Tibial nerve (tissue), 4 donors: ENCODE measurements around the gene KLHL4. TPM values are rescaled to one million over a fixed set of nuclear protein-coding genes. Genes with fewer than 3 reads are reported as not detected.
"Not testable (repeated sequence)": the region's sequence is repeated elsewhere in the genome, so short reads cannot be mapped to it uniquely, and the experiment has no call there.

Experiments used
- DNase-seq, 2 donors: peaks; one replicate each; pipeline ENCODE4 v3.0.0-alpha.2; 2019; ENCODE audit warnings: low spot score in 2 of 2
- H3K27ac ChIP-seq, 4 donors: fragments of 200-600 bp; sonication (generic) in 3 of 4; one replicate each; pipeline ENCODE4 v1.5.1; 2017 to 2019; ENCODE audit warnings: mild to moderate bottlenecking in 1 of 4
- H3K27me3 ChIP-seq, 2 donors: fragments of 200-600 bp; sonication (generic) in 1 of 2; one replicate each; pipeline versions ENCODE4 v1.5.1 to v1.6.0; 2017 to 2019
- H3K36me3 ChIP-seq, 3 donors: fragments of 200-600 bp; sonication (generic); one replicate each; pipeline ENCODE4 v1.5.1; 2018 to 2019
- H3K4me1 ChIP-seq, 4 donors: fragments of 200-600 bp; sonication (generic) in 3 of 4; one replicate each; pipeline ENCODE4 v1.5.1; 2017 to 2019
- H3K4me3 ChIP-seq, 4 donors: fragments of 200-600 bp; sonication (generic) in 3 of 4; one replicate each; pipeline ENCODE4 v1.5.1; 2017 to 2019; ENCODE audit warnings: mild to moderate bottlenecking in 1 of 4, moderate library complexity in 1 of 4
- H3K9me3 ChIP-seq, 4 donors: fragments of 200-600 bp; sonication (generic) in 3 of 4; one replicate each; pipeline ENCODE4 v1.5.1; 2017 to 2019
- CTCF ChIP-seq, 5 experiments: fragments of 200-600 bp in 3 of 5; fragments of 450-650 bp in 2 of 5; sonication (generic) in 3 of 5; IDR thresholded peaks; one replicate each; pipeline ENCODE4 v1.5.1; 2016 to 2019; ENCODE audit warnings: antibody characterized with exemption in 5 of 5, mild to moderate bottlenecking in 3 of 5, moderate library complexity in 2 of 5
- EP300 ChIP-seq, 2 donors: sonication (generic); formaldehyde crosslinking; IDR thresholded peaks; one replicate each; pipeline ENCODE4 v1.6.1; 2017; ENCODE audit warnings: antibody characterized with exemption in 2 of 2, mild to moderate bottlenecking in 1 of 2
- POLR2A ChIP-seq, 2 donors: fragments of 450-650 bp; IDR thresholded peaks; one replicate each; pipeline ENCODE4 v1.6.1; 2017; ENCODE audit warnings: antibody characterized with exemption in 2 of 2, mild to moderate bottlenecking in 2 of 2, moderate library complexity in 2 of 2
- WGBS, 2 donors: methylation state at CpG; one replicate each; pipeline ENCODE4 v1.1.5; 2018; 5-methylcytosine and 5-hydroxymethylcytosine counted together
- total RNA-seq, 4 donors: library from RNA; depleted of rRNA; stranded (reverse); fragments of >200 nt; gene quantifications; one replicate each; pipeline ENCODE4 v1.1.0, GENCODE V29; 2016

KLHL4 gene
- total RNA-seq, 4 donors from 2014 or later = under 0.01 to 0.78 (median 0.30) TPM; not detected in 1

GRCh38 chrX:87679849-87680248 lies 162.2 kb downstream of the KLHL4 start:
- DNase-seq = no peak
- Histone ChIP-seq H3K4me3 (no peak overlapping the region), H3K9me3 (no peaks in the 10 kb centered on the region), H3K27me3 (no peaks in the 10 kb centered on the region), H3K36me3 (no peaks in the 10 kb centered on the region), H3K27ac (no peak overlapping the region), H3K4me1 (no peaks in the 10 kb centered on the region)
- WGBS, 2 donors = 66 to 91% methylated on average over 1 of the region's 1 CpG
- TF ChIP-seq CTCF (IDR thresholded peaks at IDR 0.05) = no peak
- no peak for TF ChIP-seq EP300 (IDR thresholded peaks at IDR 0.05)
- TF ChIP-seq POLR2A (IDR thresholded peaks at IDR 0.05) = no peak

- no peaks in the 10 kb centered on the region for H3K4me1 ChIP-seq
- no peaks in the 10 kb centered on the region for H3K27me3 ChIP-seq
- 69 to 92% methylated on average over 1 of the region's 1 CpG for WGBS, 2 donors
- no peak overlapping the region for H3K4me3 ChIP-seq
- DNase-seq = no peak
- H3K36me3 ChIP-seq = no peaks in the 10 kb centered on the region
- no peaks in the 10 kb centered on the region for H3K9me3 ChIP-seq
- TF ChIP-seq EP300 (IDR thresholded peaks at IDR 0.05) (no peak), POLR2A (IDR thresholded peaks at IDR 0.05) (no peak), CTCF (IDR thresholded peaks at IDR 0.05) (no peak)
- no peak overlapping the region for H3K27ac ChIP-seq
Measured at GRCh38 chrX:87687703-87688102, 170.1 kb downstream of the KLHL4 start.

- H3K9me3 ChIP-seq, H3K4me1 ChIP-seq, H3K36me3 ChIP-seq, H3K4me3 ChIP-seq, H3K27ac ChIP-seq, DNase-seq, H3K27me3 ChIP-seq: not testable (repeated sequence)
- 78 to 79% methylated on average over 4 to 5 of the region's 5 CpGs for WGBS, 2 donors
Measured at GRCh38 chrX:87688113-87688748, 170.6 kb downstream of the KLHL4 start.

GRCh38 chrX:87689218-87689617 lies 171.6 kb downstream of the KLHL4 start:
- not testable (repeated sequence) for H3K36me3 ChIP-seq, H3K27me3 ChIP-seq, DNase-seq, H3K9me3 ChIP-seq, H3K27ac ChIP-seq, H3K4me1 ChIP-seq, H3K4me3 ChIP-seq
- 88 to 97% methylated on average over 7 of the region's 7 CpGs for WGBS, 2 donors

DNA sequence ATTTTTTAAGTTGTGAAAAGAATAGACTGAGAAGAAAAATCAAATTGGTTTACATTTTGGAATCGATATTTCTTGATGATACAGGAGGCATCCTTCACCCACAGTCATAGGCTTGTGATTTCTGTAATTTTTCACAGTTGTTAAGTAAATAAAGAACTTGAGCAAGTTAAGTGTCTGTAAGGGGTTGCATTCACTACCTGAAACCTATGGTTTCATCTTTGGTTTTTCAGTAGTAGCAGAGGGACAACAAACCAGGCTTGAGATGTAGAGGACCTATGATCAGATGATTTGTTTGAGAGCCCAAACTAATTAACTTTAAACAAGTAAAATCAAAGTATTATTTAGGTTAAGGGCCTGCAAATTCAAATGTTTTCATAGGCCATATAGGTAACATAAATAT lies 175.6 kb downstream of the KLHL4 start:
- Histone ChIP-seq H3K27ac (no peak overlapping the region), H3K27me3 (no peaks in the 10 kb centered on the region), H3K4me3 (no peak overlapping the region), H3K4me1 (no peaks in the 10 kb centered on the region), H3K36me3 (no peaks in the 10 kb centered on the region), H3K9me3 (no peaks in the 10 kb centered on the region)
- TF ChIP-seq EP300 (IDR thresholded peaks at IDR 0.05) (no peak), CTCF (IDR thresholded peaks at IDR 0.05) (no peak), POLR2A (IDR thresholded peaks at IDR 0.05) (no peak)
- DNase-seq = no peak
- WGBS, 2 donors = 77 to 96% methylated on average over 1 of the region's 1 CpG

- Histone ChIP-seq H3K36me3 (no peaks in the 10 kb centered on the region), H3K4me3 (no peak overlapping the region), H3K27me3 (no peaks in the 10 kb centered on the region), H3K4me1 (no peaks in the 10 kb centered on the region), H3K9me3 (no peaks in the 10 kb centered on the region), H3K27ac (no peak overlapping the region)
- DNase-seq = no peak
- WGBS, 2 donors = 46 to 80% methylated on average over 1 of the region's 1 CpG
- TF ChIP-seq POLR2A (IDR thresholded peaks at IDR 0.05) (no peak), CTCF (IDR thresholded peaks at IDR 0.05) (no peak), EP300 (IDR thresholded peaks at IDR 0.05) (no peak)
Measured at GRCh38 chrX:87697409-87697808, 179.8 kb downstream of the KLHL4 start.
